ENCODE results near the gene COQ4.

- TF ChIP-seq CTCF (IDR thresholded peaks at IDR 0.05; ENCODE audit: borderline replicate concordance, extremely low read depth, low read length, poor library complexity, severe bottlenecking) (no peak), EZH2 (IDR thresholded peaks at IDR 0.05; ENCODE audit: borderline replicate concordance, low read depth, low read length, severe bottlenecking) (no peak)
Measured at GRCh38 chr9:128280084-128280622, 42.5 kb upstream of the COQ4 start.
